Measurements from ENCODE around the gene OBP2A. TPM values are rescaled to one million over a fixed set of nuclear protein-coding genes. Genes with fewer than 3 reads are reported as not detected.
A peak's percentile ranks its signal among the peaks of the same experiment; 100 is the strongest.

OBP2A gene
- total and polyA plus RNA-seq, 7 experiments from 2014 or later: not detected

GRCh38 chr9:135554718-135555117 lies 8.8 kb downstream of the OBP2A start:
- Mint-ChIP-seq H3K27ac (no peak overlapping the region), H3K27me3 (peaks cover 0 to 9% (median 5%) of the 10 kb centered on the region in 5 donors), H3K4me3 (no peak overlapping the region), H3K4me1 (peaks cover 0 to 4% (median 0%) of the 10 kb centered on the region in 7 donors), H3K36me3 (no peaks in the 10 kb centered on the region), H3K9me3 (peaks cover 0 to 7% (median 0%) of the 10 kb centered on the region in 11 donors)
- Histone ChIP-seq H3K36me3 (ENCODE audit: control insufficient read depth in 2 of 3, insufficient read depth in 3 of 3, low read length in 3 of 3) (no peaks in the 10 kb centered on the region), H3K4me3 (ENCODE audit: low read length) (no peak overlapping the region), H3K27me3 (ENCODE audit: control insufficient read depth in 2 of 2, insufficient read depth in 2 of 2, low read length in 2 of 2) (no peaks in the 10 kb centered on the region), H3K4me1 (ENCODE audit: control insufficient read depth in 2 of 2, insufficient read depth in 2 of 2, low read length in 2 of 2) (no peaks in the 10 kb centered on the region), H3K27ac (ENCODE audit: low read depth, low read length) (no peak overlapping the region), H3K9me3 (ENCODE audit: control insufficient read depth in 2 of 3, low read length in 3 of 3) (no peaks in the 10 kb centered on the region)
- no peak for ATAC-seq
- CTCF ChIA-PET: no interaction called here
- intact Hi-C loops (cut with micrococcal nuclease): no loop called here
- POLR2A ChIA-PET: no interaction called here
- no peak for DNase-seq

GRCh38 chr9:135555203-135555602 lies 9.3 kb downstream of the OBP2A start:
- H3K9me3 ChIP-seq (ENCODE audit: control insufficient read depth in 2 of 3, low read length in 3 of 3): no peaks in the 10 kb centered on the region
- no peak overlapping the region for H3K27ac Mint-ChIP-seq
- no peak overlapping the region for H3K4me3 ChIP-seq (ENCODE audit: low read length)
- peaks cover 0 to 7% (median 0%) of the 10 kb centered on the region in 11 donors for H3K9me3 Mint-ChIP-seq
- H3K36me3 Mint-ChIP-seq: no peaks in the 10 kb centered on the region
- H3K36me3 ChIP-seq (ENCODE audit: control insufficient read depth in 2 of 3, insufficient read depth in 3 of 3, low read length in 3 of 3): no peaks in the 10 kb centered on the region
- H3K27me3 Mint-ChIP-seq: peaks cover 0 to 12% (median 6%) of the 10 kb centered on the region in 5 donors
- H3K4me3 Mint-ChIP-seq: no peak overlapping the region
- intact Hi-C loops (cut with micrococcal nuclease): no loop called here
- POLR2A ChIA-PET: no interaction called here
- no peak overlapping the region for H3K27ac ChIP-seq (ENCODE audit: low read depth, low read length)
- ATAC-seq: no peak
- CTCF ChIA-PET: no interaction called here
- peaks cover 0 to 4% (median 0%) of the 10 kb centered on the region in 7 donors for H3K4me1 Mint-ChIP-seq
- DNase-seq: no peak
- H3K27me3 ChIP-seq (ENCODE audit: control insufficient read depth in 2 of 2, insufficient read depth in 2 of 2, low read length in 2 of 2): no peaks in the 10 kb centered on the region
- H3K4me1 ChIP-seq (ENCODE audit: control insufficient read depth in 2 of 2, insufficient read depth in 2 of 2, low read length in 2 of 2): no peaks in the 10 kb centered on the region

- intact Hi-C loops (cut with micrococcal nuclease): no loop called here
- H3K4me3 ChIP-seq (ENCODE audit: low read length): no peak overlapping the region
- no peaks in the 10 kb centered on the region for H3K4me1 ChIP-seq (ENCODE audit: control insufficient read depth in 2 of 2, insufficient read depth in 2 of 2, low read length in 2 of 2)
- H3K27ac ChIP-seq (ENCODE audit: low read depth, low read length): no peak overlapping the region
- no peak for DNase-seq
- ChIA-PET POLR2A (no interaction called here), CTCF (no interaction called here)
- H3K4me3 Mint-ChIP-seq: no peak overlapping the region
- no peaks in the 10 kb centered on the region for H3K9me3 ChIP-seq (ENCODE audit: control insufficient read depth in 2 of 3, low read length in 3 of 3)
- H3K4me1 Mint-ChIP-seq: peaks cover 0 to 2% (median 0%) of the 10 kb centered on the region in 7 donors
- no peaks in the 10 kb centered on the region for H3K36me3 Mint-ChIP-seq
- H3K36me3 ChIP-seq (ENCODE audit: control insufficient read depth in 2 of 3, insufficient read depth in 3 of 3, low read length in 3 of 3): no peaks in the 10 kb centered on the region
- H3K27me3 Mint-ChIP-seq: peaks cover 0 to 13% (median 6%) of the 10 kb centered on the region in 5 donors
- ATAC-seq: no peak
- peaks cover 0 to 7% (median 0%) of the 10 kb centered on the region in 11 donors for H3K9me3 Mint-ChIP-seq
- no peaks in the 10 kb centered on the region for H3K27me3 ChIP-seq (ENCODE audit: control insufficient read depth in 2 of 2, insufficient read depth in 2 of 2, low read length in 2 of 2)
- H3K27ac Mint-ChIP-seq: peak overlapping the region in 1 of 9 donors; percentile 4
Measured at GRCh38 chr9:135555910-135556309, 10.0 kb downstream of the OBP2A start.

GRCh38 chr9:135559606-135560005 lies 13.7 kb downstream of the OBP2A start:
- DNase-seq (no peak), ATAC-seq (no peak)
- intact Hi-C loops (cut with micrococcal nuclease): no loop called here
- H3K4me3 Mint-ChIP-seq: no peak overlapping the region
- H3K27me3 ChIP-seq (ENCODE audit: control insufficient read depth in 2 of 2, insufficient read depth in 2 of 2, low read length in 2 of 2): no peaks in the 10 kb centered on the region
- peaks cover 0 to 23% (median 7%) of the 10 kb centered on the region in 5 donors for H3K27me3 Mint-ChIP-seq
- no peak overlapping the region for H3K4me3 ChIP-seq (ENCODE audit: low read length)
- no peak overlapping the region for H3K27ac ChIP-seq (ENCODE audit: low read depth, low read length)
- no peaks in the 10 kb centered on the region for H3K36me3 ChIP-seq (ENCODE audit: control insufficient read depth in 2 of 3, insufficient read depth in 3 of 3, low read length in 3 of 3)
- H3K27ac Mint-ChIP-seq: no peak overlapping the region
- no peaks in the 10 kb centered on the region for H3K4me1 ChIP-seq (ENCODE audit: control insufficient read depth in 2 of 2, insufficient read depth in 2 of 2, low read length in 2 of 2)
- H3K9me3 Mint-ChIP-seq: peaks cover 0 to 7% (median 0%) of the 10 kb centered on the region in 11 donors
- POLR2A ChIA-PET: no interaction called here
- no peaks in the 10 kb centered on the region for H3K4me1 Mint-ChIP-seq
- H3K9me3 ChIP-seq (ENCODE audit: control insufficient read depth in 2 of 3, low read length in 3 of 3): no peaks in the 10 kb centered on the region
- CTCF ChIA-PET: no interaction called here
- no peaks in the 10 kb centered on the region for H3K36me3 Mint-ChIP-seq

GRCh38 chr9:135561391-135562234 lies 15.7 kb downstream of the OBP2A start, which contains the start of gene PAEP:
Gene PAEP (plus strand): TSS chr9:135561756.
- no peak within 1 kb of the TSS for H3K27ac Mint-ChIP-seq
- POLR2A ChIA-PET: no interaction called here
- intact Hi-C loops (cut with micrococcal nuclease): no loop called here

GRCh38 chr9:135562235-135562745 lies 16.4 kb downstream of the OBP2A start:
- intact Hi-C loops (cut with micrococcal nuclease): no loop called here
- no peaks in the 10 kb centered on the region for H3K9me3 ChIP-seq (ENCODE audit: control insufficient read depth in 2 of 3, low read length in 3 of 3)
- no peaks in the 10 kb centered on the region for H3K36me3 Mint-ChIP-seq
- no peaks in the 10 kb centered on the region for H3K4me1 Mint-ChIP-seq
- no peaks in the 10 kb centered on the region for H3K4me1 ChIP-seq (ENCODE audit: control insufficient read depth in 2 of 2, insufficient read depth in 2 of 2, low read length in 2 of 2)
- H3K27me3 ChIP-seq (ENCODE audit: control insufficient read depth in 2 of 2, insufficient read depth in 2 of 2, low read length in 2 of 2): no peaks in the 10 kb centered on the region
- peaks cover 0 to 2% (median 0%) of the 10 kb centered on the region in 11 donors for H3K9me3 Mint-ChIP-seq
- H3K36me3 ChIP-seq (ENCODE audit: control insufficient read depth in 2 of 3, insufficient read depth in 3 of 3, low read length in 3 of 3): no peaks in the 10 kb centered on the region
- ATAC-seq (no peak), DNase-seq (no peak)
- no peak overlapping the region for H3K4me3 ChIP-seq (ENCODE audit: low read length)
- ChIA-PET POLR2A (no interaction called here), CTCF (no interaction called here)
- H3K27me3 Mint-ChIP-seq: peaks cover 0 to 41% (median 11%) of the 10 kb centered on the region in 5 donors
- no peak overlapping the region for H3K27ac ChIP-seq (ENCODE audit: low read depth, low read length)
- no peak overlapping the region for H3K27ac Mint-ChIP-seq
- no peak overlapping the region for H3K4me3 Mint-ChIP-seq

More at GRCh38 chr9:135561391-135562234, 15.7 kb downstream of the OBP2A start, which contains the start of gene PAEP:
- no peaks in the 10 kb centered on the region for H3K4me1 Mint-ChIP-seq
- Histone ChIP-seq H3K36me3 (ENCODE audit: control insufficient read depth in 2 of 3, insufficient read depth in 3 of 3, low read length in 3 of 3) (no peaks in the 10 kb centered on the region), H3K27me3 (ENCODE audit: control insufficient read depth in 2 of 2, insufficient read depth in 2 of 2, low read length in 2 of 2) (no peaks in the 10 kb centered on the region), H3K4me1 (ENCODE audit: control insufficient read depth in 2 of 2, insufficient read depth in 2 of 2, low read length in 2 of 2) (no peaks in the 10 kb centered on the region), H3K9me3 (ENCODE audit: control insufficient read depth in 2 of 3, low read length in 3 of 3) (no peaks in the 10 kb centered on the region), H3K4me3 (ENCODE audit: low read length) (no peak within 1 kb of the TSS), H3K27ac (ENCODE audit: low read depth, low read length) (no peak within 1 kb of the TSS)
- H3K4me3 Mint-ChIP-seq: no peak within 1 kb of the TSS
- CTCF ChIA-PET: no interaction called here
- no peak for DNase-seq
- ATAC-seq: no peak
- no peaks in the 10 kb centered on the region for H3K36me3 Mint-ChIP-seq
- peaks cover 0 to 2% (median 0%) of the 10 kb centered on the region in 11 donors for H3K9me3 Mint-ChIP-seq
- H3K27me3 Mint-ChIP-seq: peaks cover 0 to 35% (median 11%) of the 10 kb centered on the region in 5 donors
